OCI-LY3 (cell line): Measurements from ENCODE around the gene DUS2.
"Not testable (repeated sequence)": the region's sequence is repeated elsewhere in the genome, so short reads cannot be mapped to it uniquely, and the experiment has no call there.

Source experiments
- EZH2phosphoT487 ChIP-seq: fragments of 200-600 bp; shearing (Covaris generic); IDR thresholded peaks from 2 replicates; pipeline ENCODE4 v1.6.1; 2018; ENCODE audit warnings: antibody characterized with exemption, mixed run types, low read depth
- TF ChIP-seq, protein P1 (sequence below): fragments of 200-600, 300-600 bp; sonication (generic); IDR thresholded peaks from 2 replicates; pipeline ENCODE4 v1.5.1; 2014; ENCODE audit warnings: antibody characterized with exemption, low read length, low read depth

DNA sequence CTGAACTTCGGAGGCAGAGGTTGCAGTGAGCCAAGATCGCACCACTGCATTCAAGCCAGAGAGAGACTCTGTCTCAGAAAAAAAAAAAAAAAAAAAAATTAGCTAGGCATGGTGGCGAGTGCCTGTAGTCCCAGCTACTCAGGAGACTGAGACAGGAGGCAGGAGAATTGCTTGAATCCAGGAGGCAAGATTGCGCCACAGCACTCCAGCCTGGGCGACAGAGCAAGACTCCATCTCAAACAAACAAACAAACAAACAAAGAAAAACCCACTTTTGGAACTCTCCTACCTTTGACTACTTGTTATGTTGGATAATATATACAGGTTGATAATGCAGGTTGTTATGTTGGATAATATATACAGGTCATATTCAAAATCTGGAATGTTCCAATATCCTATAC, 97.4 kb downstream of the DUS2 start:
- TF ChIP-seq EZH2phosphoT487, result not testable (repeated sequence)
- TF ChIP-seq, protein P1, sequence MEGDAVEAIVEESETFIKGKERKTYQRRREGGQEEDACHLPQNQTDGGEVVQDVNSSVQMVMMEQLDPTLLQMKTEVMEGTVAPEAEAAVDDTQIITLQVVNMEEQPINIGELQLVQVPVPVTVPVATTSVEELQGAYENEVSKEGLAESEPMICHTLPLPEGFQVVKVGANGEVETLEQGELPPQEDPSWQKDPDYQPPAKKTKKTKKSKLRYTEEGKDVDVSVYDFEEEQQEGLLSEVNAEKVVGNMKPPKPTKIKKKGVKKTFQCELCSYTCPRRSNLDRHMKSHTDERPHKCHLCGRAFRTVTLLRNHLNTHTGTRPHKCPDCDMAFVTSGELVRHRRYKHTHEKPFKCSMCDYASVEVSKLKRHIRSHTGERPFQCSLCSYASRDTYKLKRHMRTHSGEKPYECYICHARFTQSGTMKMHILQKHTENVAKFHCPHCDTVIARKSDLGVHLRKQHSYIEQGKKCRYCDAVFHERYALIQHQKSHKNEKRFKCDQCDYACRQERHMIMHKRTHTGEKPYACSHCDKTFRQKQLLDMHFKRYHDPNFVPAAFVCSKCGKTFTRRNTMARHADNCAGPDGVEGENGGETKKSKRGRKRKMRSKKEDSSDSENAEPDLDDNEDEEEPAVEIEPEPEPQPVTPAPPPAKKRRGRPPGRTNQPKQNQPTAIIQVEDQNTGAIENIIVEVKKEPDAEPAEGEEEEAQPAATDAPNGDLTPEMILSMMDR, result not testable (repeated sequence)
